ENCODE results near the gene FOXD4L1. TPM values are rescaled to one million over a fixed set of nuclear protein-coding genes. Genes with fewer than 3 reads are reported as not detected.
"Not testable (repeated sequence)": the region's sequence is repeated elsewhere in the genome, so short reads cannot be mapped to it uniquely, and the experiment has no call there.

The FOXD4L1 gene
- total and polyA plus RNA-seq, 4 donors, result 0.10 to 0.27 (median 0.16) TPM; not detected in 1

GRCh38 chr2:113517025-113517424 is 18.6 kb downstream of the FOXD4L1 start:
- H3K4me1 ChIP-seq (ENCODE audit: control insufficient read depth in 1 of 2, insufficient read depth in 2 of 2, low read length in 2 of 2); H3K9me3 ChIP-seq (ENCODE audit: control insufficient read depth, low read length); H3K27ac ChIP-seq (ENCODE audit: low read depth in 1 of 2, low read length in 2 of 2); H3K36me3 ChIP-seq (ENCODE audit: control insufficient read depth in 1 of 2, insufficient read depth in 2 of 2, low read length in 1 of 2); ATAC-seq (ENCODE audit: low FRiP score); H3K27me3 ChIP-seq (ENCODE audit: control insufficient read depth in 1 of 2, insufficient read depth in 2 of 2, low read length in 1 of 2); H3K4me3 ChIP-seq (ENCODE audit: low read length in 2 of 2); DNase-seq; intact Hi-C loops (cut with DNase I): not testable (repeated sequence)
- no CpG with 5 or more reads among the region's 2 CpGs for WGBS, 2 donors

- H3K27me3 ChIP-seq (ENCODE audit: control insufficient read depth in 1 of 2, insufficient read depth in 2 of 2, low read length in 1 of 2); DNase-seq; H3K36me3 ChIP-seq (ENCODE audit: control insufficient read depth in 1 of 2, insufficient read depth in 2 of 2, low read length in 1 of 2); H3K4me3 ChIP-seq (ENCODE audit: low read length in 2 of 2); H3K27ac ChIP-seq (ENCODE audit: low read depth in 1 of 2, low read length in 2 of 2); intact Hi-C loops (cut with DNase I); H3K4me1 ChIP-seq (ENCODE audit: control insufficient read depth in 1 of 2, insufficient read depth in 2 of 2, low read length in 2 of 2); ATAC-seq (ENCODE audit: low FRiP score); H3K9me3 ChIP-seq (ENCODE audit: control insufficient read depth, low read length): not testable (repeated sequence)
- 74 to 78% methylated on average over 6 of the region's 6 CpGs for WGBS, 2 donors
These were observed 22.4 kb downstream of the FOXD4L1 start for GRCh38 chr2:113520837-113521236.

GRCh38 chr2:113521492-113521891 is 23.0 kb downstream of the FOXD4L1 start:
- H3K4me3 ChIP-seq (ENCODE audit: low read length in 2 of 2); H3K27ac ChIP-seq (ENCODE audit: low read depth in 1 of 2, low read length in 2 of 2); H3K9me3 ChIP-seq (ENCODE audit: control insufficient read depth, low read length); H3K4me1 ChIP-seq (ENCODE audit: control insufficient read depth in 1 of 2, insufficient read depth in 2 of 2, low read length in 2 of 2); ATAC-seq (ENCODE audit: low FRiP score); DNase-seq; intact Hi-C loops (cut with DNase I); H3K36me3 ChIP-seq (ENCODE audit: control insufficient read depth in 1 of 2, insufficient read depth in 2 of 2, low read length in 1 of 2); H3K27me3 ChIP-seq (ENCODE audit: control insufficient read depth in 1 of 2, insufficient read depth in 2 of 2, low read length in 1 of 2): not testable (repeated sequence)
- WGBS, 2 donors, result 56 to 59% methylated on average over 5 of the region's 5 CpGs

GRCh38 chr2:113524986-113525385 is 26.5 kb downstream of the FOXD4L1 start:
- H3K27me3 ChIP-seq (ENCODE audit: control insufficient read depth in 1 of 2, insufficient read depth in 2 of 2, low read length in 1 of 2); H3K9me3 ChIP-seq (ENCODE audit: control insufficient read depth, low read length); ATAC-seq (ENCODE audit: low FRiP score); intact Hi-C loops (cut with DNase I); H3K36me3 ChIP-seq (ENCODE audit: control insufficient read depth in 1 of 2, insufficient read depth in 2 of 2, low read length in 1 of 2); DNase-seq; H3K27ac ChIP-seq (ENCODE audit: low read depth in 1 of 2, low read length in 2 of 2); H3K4me1 ChIP-seq (ENCODE audit: control insufficient read depth in 1 of 2, insufficient read depth in 2 of 2, low read length in 2 of 2); H3K4me3 ChIP-seq (ENCODE audit: low read length in 2 of 2): not testable (repeated sequence)
- WGBS, 2 donors, result 58 to 68% methylated on average over 1 of the region's 1 CpG

- H3K9me3 ChIP-seq (ENCODE audit: control insufficient read depth, low read length); H3K27me3 ChIP-seq (ENCODE audit: control insufficient read depth in 1 of 2, insufficient read depth in 2 of 2, low read length in 1 of 2); H3K4me1 ChIP-seq (ENCODE audit: control insufficient read depth in 1 of 2, insufficient read depth in 2 of 2, low read length in 2 of 2); DNase-seq; intact Hi-C loops (cut with DNase I); H3K27ac ChIP-seq (ENCODE audit: low read depth in 1 of 2, low read length in 2 of 2); H3K36me3 ChIP-seq (ENCODE audit: control insufficient read depth in 1 of 2, insufficient read depth in 2 of 2, low read length in 1 of 2); H3K4me3 ChIP-seq (ENCODE audit: low read length in 2 of 2): not testable (repeated sequence)
- WGBS, 2 donors, result 16 to 20% methylated on average over 5 to 6 of the region's 12 CpGs
- ATAC-seq (ENCODE audit: low FRiP score), result peak; percentile 91
These were observed 29.0 kb downstream of the FOXD4L1 start for GRCh38 chr2:113527350-113528045.

GRCh38 chr2:113528126-113528525 is 29.7 kb downstream of the FOXD4L1 start:
- DNase-seq; intact Hi-C loops (cut with DNase I); ATAC-seq (ENCODE audit: low FRiP score); H3K27me3 ChIP-seq (ENCODE audit: control insufficient read depth in 1 of 2, insufficient read depth in 2 of 2, low read length in 1 of 2); H3K9me3 ChIP-seq (ENCODE audit: control insufficient read depth, low read length); H3K4me3 ChIP-seq (ENCODE audit: low read length in 2 of 2); H3K36me3 ChIP-seq (ENCODE audit: control insufficient read depth in 1 of 2, insufficient read depth in 2 of 2, low read length in 1 of 2); H3K4me1 ChIP-seq (ENCODE audit: control insufficient read depth in 1 of 2, insufficient read depth in 2 of 2, low read length in 2 of 2); H3K27ac ChIP-seq (ENCODE audit: low read depth in 1 of 2, low read length in 2 of 2): not testable (repeated sequence)
- WGBS, 2 donors, result 39 to 40% methylated on average over 3 to 4 of the region's 5 CpGs

- H3K4me1 ChIP-seq (ENCODE audit: control insufficient read depth in 1 of 2, insufficient read depth in 2 of 2, low read length in 2 of 2); intact Hi-C loops (cut with DNase I); H3K9me3 ChIP-seq (ENCODE audit: control insufficient read depth, low read length); H3K27me3 ChIP-seq (ENCODE audit: control insufficient read depth in 1 of 2, insufficient read depth in 2 of 2, low read length in 1 of 2); H3K4me3 ChIP-seq (ENCODE audit: low read length in 2 of 2); H3K36me3 ChIP-seq (ENCODE audit: control insufficient read depth in 1 of 2, insufficient read depth in 2 of 2, low read length in 1 of 2); DNase-seq; H3K27ac ChIP-seq (ENCODE audit: low read depth in 1 of 2, low read length in 2 of 2): not testable (repeated sequence)
- peak; percentile 12 for ATAC-seq (ENCODE audit: low FRiP score)
- WGBS, 2 donors, result 20 to 53% methylated on average over 3 of the region's 3 CpGs
These were observed 30.4 kb downstream of the FOXD4L1 start for GRCh38 chr2:113528904-113529303.

- H3K4me1 ChIP-seq (ENCODE audit: control insufficient read depth in 1 of 2, insufficient read depth in 2 of 2, low read length in 2 of 2); H3K4me3 ChIP-seq (ENCODE audit: low read length in 2 of 2); DNase-seq; H3K27me3 ChIP-seq (ENCODE audit: control insufficient read depth in 1 of 2, insufficient read depth in 2 of 2, low read length in 1 of 2); H3K36me3 ChIP-seq (ENCODE audit: control insufficient read depth in 1 of 2, insufficient read depth in 2 of 2, low read length in 1 of 2); H3K27ac ChIP-seq (ENCODE audit: low read depth in 1 of 2, low read length in 2 of 2); H3K9me3 ChIP-seq (ENCODE audit: control insufficient read depth, low read length); intact Hi-C loops (cut with DNase I); ATAC-seq (ENCODE audit: low FRiP score): not testable (repeated sequence)
- WGBS, 2 donors, result 69% methylated on average over 1 of the region's 4 CpGs; no CpG with 5 or more reads in 1 of the 2 donors
These were observed 34.5 kb downstream of the FOXD4L1 start for GRCh38 chr2:113532991-113533390.

GRCh38 chr2:113536573-113536972 is 38.1 kb downstream of the FOXD4L1 start:
- H3K4me3 ChIP-seq (ENCODE audit: low read length in 2 of 2); intact Hi-C loops (cut with DNase I); H3K36me3 ChIP-seq (ENCODE audit: control insufficient read depth in 1 of 2, insufficient read depth in 2 of 2, low read length in 1 of 2); H3K4me1 ChIP-seq (ENCODE audit: control insufficient read depth in 1 of 2, insufficient read depth in 2 of 2, low read length in 2 of 2); H3K27ac ChIP-seq (ENCODE audit: low read depth in 1 of 2, low read length in 2 of 2); H3K27me3 ChIP-seq (ENCODE audit: control insufficient read depth in 1 of 2, insufficient read depth in 2 of 2, low read length in 1 of 2); H3K9me3 ChIP-seq (ENCODE audit: control insufficient read depth, low read length); DNase-seq; ATAC-seq (ENCODE audit: low FRiP score): not testable (repeated sequence)
- WGBS, 2 donors, result 56 to 58% methylated on average over 6 of the region's 6 CpGs
